K562 treated with DMSO at 1 percent for 48 hours (cell line): ENCODE measurements around the gene MCUB. TPM values are rescaled to one million over a fixed set of nuclear protein-coding genes. Genes with fewer than 3 reads are reported as not detected.

ENCODE experiments used
- total RNA-seq: library from RNA; unstranded; fragments of 300-600 nt; gene quantifications from 2 replicates; pipeline ENCODE4 v1.2.3, GENCODE V29; 2022; ENCODE audit warnings: low replicate concordance; ENCODE audit errors: extremely low read depth

MCUB gene, protein sequence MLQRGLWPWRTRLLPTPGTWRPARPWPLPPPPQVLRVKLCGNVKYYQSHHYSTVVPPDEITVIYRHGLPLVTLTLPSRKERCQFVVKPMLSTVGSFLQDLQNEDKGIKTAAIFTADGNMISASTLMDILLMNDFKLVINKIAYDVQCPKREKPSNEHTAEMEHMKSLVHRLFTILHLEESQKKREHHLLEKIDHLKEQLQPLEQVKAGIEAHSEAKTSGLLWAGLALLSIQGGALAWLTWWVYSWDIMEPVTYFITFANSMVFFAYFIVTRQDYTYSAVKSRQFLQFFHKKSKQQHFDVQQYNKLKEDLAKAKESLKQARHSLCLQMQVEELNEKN
- total RNA-seq, result not detected in 2 replicates

GRCh38 chr4:109559983-109560686 is at the start of gene MCUB:
TSS of gene MCUB (plus strand) at chr4:109560246. CDS start at chr4:109560338, 92 bp downstream.

GRCh38 chr4:109702950-109703663 is 143.1 kb downstream of the MCUB start, which contains the start of gene CASP6:
TSS of gene CASP6 (minus strand) at chr4:109703445. CDS start at chr4:109703395, 50 bp downstream.

DNA sequence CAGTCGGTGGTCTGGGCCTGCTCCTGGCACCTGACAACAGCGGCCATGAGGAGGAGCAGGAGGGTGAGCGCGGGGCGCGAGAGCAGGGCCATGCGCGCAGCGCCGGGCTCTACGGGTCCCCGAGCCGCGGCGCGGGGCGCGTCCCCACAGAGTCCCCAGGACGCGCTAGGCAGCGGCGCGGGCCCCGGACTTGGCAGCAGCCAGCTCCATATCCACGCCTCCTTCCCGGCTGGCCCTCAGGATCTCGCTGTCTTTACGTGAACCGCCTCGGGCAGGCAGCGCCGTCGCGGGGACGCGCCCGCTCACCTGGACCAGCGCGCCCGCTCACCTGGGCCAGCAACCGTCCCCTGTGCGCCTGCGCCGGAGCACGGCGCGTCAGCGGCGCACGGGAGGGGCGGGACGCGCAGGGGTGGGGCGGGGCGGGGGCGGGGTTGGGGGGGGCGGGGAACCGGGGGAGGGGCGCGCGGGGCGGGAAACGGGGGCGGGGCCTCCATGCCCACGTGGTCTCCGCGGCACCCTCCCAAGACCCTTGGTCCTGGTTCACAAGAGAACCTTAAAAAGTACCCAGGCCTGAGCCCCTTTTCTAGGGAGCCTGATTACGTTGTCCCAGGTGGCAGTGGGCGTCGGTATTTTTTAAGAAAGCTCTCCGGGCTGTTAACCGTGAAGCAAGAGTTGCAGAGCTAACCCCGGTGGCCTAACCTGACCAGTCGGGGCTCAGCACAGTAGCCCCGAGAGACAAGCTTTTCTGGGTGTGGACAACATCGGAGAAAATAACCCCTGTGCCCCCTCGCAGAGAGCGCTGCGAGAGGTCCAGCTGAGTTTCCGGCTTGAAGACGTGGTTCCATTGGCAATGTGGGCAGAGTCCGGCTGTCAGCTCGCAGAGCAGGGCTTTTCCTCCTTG is 169.9 kb downstream of the MCUB start, which contains the start of gene PLA2G12A:
Gene PLA2G12A (minus strand): TSS at position 353 of the 901 bp plus-strand sequence. CDS start 261 bp downstream, at position 92.

Other genes starting within 250 kb of the MCUB start
- gene SEC24B, start 126.4 kb upstream of the MCUB start, total RNA-seq, result not detected in 2 replicates
- not detected in 2 replicates for gene CASP6, start 143.2 kb downstream of the MCUB start, total RNA-seq
- gene PLA2G12A, start 169.8 kb downstream of the MCUB start, total RNA-seq, result not detected in 2 replicates
- gene CFI, start 241.8 kb downstream of the MCUB start, total RNA-seq, result not detected in 2 replicates